HuH-7 (cell line): ENCODE results near the gene AP4E1.
"Not testable (repeated sequence)": the region's sequence is repeated elsewhere in the genome, so short reads cannot be mapped to it uniquely, and the experiment has no call there.

Experiments used
- DNase-seq: peaks from one replicate; pipeline ENCODE4 v3.0.0; 2011; ENCODE audit warnings: low spot score

AP4E1 gene

GRCh38 chr15:50908209-50909009 lies at the start of gene AP4E1:
TSS of gene AP4E1 (plus strand) at chr15:50908683. CDS start at chr15:50908779, 96 bp downstream.
- DNase-seq = peak; percentile 60

- DNase-seq = no peak
These were observed 47.7 kb upstream of the AP4E1 start for GRCh38 chr15:50860824-50861223.

- DNase-seq = no peak
These were observed 45.9 kb upstream of the AP4E1 start for GRCh38 chr15:50862553-50862952.

DNA sequence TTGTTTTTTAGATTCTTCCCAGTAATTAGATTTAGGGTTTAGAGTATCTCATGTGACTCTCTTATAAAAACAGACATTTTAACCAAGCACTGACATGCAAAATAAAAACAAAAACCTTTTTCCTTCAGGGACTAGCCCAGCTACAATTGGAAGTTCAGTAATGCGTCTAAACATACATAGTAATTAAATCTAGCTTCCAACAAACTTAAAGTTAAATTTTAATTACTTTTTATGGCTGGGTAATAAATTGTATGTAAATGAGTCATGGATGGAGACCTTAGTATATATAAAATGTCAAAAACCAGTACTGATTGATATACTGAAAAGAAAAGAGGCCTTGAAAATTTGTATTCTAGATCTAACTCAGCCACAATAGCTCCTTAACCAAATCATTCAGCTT lies 43.6 kb upstream of the AP4E1 start:
- DNase-seq = no peak

DNA sequence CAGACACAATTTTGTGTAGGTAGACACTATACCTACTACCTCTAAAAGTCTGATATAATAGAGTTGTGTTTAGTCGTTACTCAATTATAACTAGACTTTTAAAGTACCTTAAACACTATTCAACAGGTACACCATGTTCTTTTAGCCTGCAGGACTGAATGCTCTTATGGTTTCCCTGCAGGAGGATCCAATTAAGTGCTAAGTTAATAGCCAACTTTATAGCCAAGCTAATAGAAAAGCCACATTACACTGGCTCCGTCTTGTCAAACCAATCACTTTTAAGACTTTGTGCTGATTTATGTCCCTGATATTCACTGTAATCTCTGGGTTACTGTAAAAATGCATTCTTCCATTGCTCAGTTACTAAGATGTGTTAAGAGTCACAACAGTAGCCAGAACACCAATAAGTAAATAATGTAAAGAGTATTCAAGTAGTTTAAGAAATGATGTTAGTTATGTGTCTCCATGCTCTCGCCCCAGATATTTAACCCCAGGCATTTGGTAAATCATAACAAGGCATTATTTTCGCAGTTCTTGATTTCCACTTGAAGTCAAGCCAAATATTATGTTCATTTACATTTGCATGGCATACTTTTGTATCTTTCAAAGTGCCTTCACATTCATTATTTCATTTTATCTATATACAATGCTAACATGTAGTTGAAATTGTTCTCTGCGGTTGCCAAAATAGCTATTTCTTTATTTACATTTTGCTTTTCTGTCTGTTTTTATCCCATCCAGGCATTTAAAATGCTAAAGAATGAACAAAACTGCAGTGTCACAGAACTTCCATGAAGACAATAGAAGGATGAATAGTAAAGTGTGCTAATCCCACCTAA lies 42.7 kb upstream of the AP4E1 start:
- DNase-seq = no peak

GRCh38 chr15:50871832-50872231 lies 36.7 kb upstream of the AP4E1 start:
- no peak for DNase-seq

DNA sequence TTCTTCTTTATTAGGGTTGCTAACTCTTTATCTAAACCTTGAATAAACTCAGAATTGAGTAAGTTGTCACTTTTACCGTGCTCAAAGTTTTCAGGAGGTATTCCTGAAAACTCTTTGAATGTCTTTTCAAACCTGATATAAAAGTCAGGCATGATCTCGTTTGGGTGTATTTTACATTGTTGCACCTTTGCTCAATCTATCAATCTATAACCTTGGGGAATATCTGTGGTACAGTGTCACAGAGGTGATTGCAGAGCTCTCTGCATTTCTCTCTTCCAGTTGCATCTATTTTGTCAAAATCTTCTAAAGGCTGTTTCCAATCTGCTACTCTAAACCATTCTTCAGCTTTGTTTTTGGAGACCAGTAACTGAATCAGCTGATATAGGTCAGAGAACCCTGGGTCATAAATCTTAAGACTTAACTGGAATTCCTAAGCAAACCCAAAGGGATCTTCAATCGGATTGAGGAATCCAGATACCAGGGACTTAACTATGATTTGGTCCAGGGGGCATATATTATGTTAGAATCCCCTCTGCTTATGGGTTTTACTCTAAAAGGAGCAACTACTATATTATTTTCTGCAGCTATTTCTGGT lies 35.6 kb upstream of the AP4E1 start:
- DNase-seq = no peak

- DNase-seq = no peak
These were observed 34.5 kb upstream of the AP4E1 start for GRCh38 chr15:50873935-50874361.

DNA sequence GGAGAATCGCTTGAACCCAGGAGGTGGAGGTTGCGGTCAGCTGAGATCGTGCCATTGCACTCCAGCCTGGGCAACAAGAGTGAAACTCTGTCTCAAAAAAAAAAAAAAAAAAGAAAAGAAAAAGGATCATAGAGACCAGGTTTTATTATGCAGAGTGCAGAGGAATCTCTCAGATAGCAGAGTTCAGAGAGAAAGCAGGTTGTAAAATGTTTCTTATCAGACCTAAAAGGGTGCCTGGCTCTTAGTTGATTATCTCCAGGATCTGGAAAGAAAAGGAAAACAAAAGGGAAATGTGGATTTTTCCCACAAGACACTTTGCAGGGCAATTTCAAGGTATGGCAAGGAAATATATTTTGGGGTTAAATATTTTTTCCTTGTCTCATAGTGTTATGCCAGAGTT lies 33.2 kb upstream of the AP4E1 start:
- not testable (repeated sequence) for DNase-seq

DNA sequence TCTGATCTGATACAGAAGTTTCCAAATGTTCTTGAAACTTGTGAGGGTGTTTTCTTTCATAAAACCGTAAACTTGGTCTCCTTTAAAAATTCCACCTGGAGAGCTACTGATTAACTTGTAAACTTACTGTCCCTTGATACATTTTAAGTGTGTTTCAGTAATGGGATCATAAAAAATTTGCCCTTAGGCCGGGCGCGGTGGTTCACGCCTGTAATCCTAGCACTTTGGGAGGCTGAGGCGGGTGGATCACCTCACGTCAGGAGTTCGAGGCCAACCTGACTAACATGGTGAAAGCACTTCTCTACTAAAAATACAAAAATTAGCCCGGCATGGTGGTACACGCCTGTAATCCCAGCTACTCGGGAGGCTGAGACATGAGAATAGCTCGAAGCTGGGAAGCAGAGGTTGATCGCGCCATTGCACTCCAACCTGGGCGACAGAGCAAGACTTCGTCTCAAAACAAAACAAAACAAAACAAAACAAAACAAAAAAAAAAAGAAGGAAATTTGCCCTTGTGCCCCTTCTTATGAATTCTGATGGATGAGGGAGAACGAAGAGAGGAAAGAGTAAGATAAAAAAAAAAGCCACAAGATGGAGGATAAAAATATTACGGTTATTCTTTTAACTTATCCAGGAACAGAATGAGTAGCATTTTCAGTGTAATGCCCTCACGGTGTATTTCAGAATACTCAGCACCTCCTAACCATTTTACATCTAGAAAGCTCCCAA lies 32.1 kb upstream of the AP4E1 start:
- no peak for DNase-seq

- peak; percentile 61 for DNase-seq
These were observed 31.5 kb upstream of the AP4E1 start for GRCh38 chr15:50876989-50877360.

GRCh38 chr15:50879016-50879617 lies 29.4 kb upstream of the AP4E1 start:
- DNase-seq = no peak

DNA sequence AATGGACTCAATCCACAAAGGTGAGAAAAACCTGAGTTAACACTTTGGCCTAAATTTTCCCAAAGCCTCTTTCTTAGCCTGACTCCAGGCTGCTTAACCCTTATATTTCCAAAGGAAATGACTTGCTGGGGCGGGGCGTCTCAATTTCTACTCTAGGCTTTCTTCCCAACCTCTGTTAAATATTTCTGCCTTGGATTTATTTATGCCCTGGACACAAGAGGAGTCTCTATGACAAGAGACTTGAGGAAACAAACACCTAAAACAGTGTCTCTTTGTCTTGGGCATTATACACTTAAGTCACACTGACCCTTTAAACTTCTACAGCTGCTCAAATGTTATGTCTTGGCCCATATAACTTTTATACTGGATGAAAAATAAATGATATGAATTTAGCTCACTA lies 28.3 kb upstream of the AP4E1 start:
- DNase-seq = no peak

DNA sequence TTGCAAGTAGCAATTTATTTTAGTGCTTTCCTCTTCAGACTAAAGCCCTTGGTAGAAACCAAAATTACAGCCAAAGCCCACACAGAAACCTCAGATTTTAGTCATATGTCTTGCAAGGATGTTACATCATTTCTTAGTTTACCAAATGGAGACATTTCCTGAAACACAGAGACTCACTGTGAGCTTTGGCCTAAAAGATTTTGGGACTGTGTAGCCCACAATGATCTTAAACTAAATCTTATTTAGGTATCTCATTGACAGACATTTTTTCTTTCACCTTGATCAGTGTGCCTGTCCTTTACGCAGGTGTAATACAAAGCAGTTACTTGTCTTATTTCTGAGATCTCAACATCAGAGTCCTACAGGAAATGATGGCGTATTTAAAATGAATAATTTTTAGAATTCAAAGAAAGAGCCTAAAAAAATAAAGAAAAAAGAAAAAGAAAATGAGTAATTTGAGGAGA lies 27.8 kb upstream of the AP4E1 start:
- no peak for DNase-seq

- DNase-seq = no peak
These were observed 27.1 kb upstream of the AP4E1 start for GRCh38 chr15:50881121-50882048.

DNA sequence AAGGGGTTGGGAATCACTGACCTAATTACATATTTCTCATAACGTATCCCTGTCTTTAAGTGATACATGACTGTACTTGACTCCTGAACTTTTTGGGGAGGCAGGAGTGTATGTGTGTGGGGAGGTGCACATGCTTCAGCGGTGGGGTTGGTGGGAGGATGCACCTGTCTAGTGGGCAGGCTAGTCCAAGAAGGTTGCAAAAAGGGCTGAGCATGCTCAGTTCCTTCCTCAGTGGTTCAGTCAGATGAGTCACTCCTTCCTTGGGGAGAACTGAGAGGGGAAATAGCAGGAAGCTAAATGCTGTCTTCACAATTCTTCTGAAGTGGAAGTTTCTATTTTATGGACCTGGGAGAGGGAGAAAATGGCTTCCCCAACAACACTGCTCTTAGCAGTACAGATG lies 24.6 kb upstream of the AP4E1 start:
- DNase-seq = no peak

DNA sequence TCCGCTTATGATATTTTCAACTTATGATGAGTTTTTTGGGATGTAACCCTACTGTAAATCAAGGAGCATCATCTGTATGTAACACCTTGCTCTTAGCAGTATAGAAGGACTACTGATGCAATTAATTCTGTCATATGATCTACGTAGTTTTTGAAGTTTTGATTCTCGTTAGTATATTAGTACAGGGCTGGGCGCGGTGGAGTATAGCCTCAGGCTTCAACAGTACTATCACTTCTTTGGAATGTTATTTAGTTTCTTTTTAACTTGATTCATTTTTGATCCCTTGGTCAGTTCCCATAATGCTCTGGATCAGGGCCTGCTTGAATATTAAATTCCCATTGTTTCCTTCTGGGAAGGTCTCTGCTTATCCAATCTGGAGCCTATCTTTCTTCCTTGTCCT lies 23.9 kb upstream of the AP4E1 start:
- DNase-seq = no peak

DNA sequence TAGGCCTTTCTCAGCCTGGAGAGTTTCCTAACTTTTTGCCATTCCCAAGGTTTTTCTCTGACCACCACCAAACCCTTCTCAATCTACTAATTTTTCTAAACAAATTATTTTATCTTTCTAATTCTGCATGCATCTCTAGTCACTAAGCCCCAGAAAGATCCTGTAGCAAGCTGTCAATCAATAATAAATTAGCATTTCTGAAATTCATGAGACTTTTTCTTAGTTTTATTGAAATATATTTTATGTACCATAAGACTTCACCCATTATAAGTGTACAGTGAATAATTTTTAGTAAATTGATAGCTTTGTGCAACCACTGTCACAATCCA lies 22.4 kb upstream of the AP4E1 start:
- DNase-seq = no peak

DNA sequence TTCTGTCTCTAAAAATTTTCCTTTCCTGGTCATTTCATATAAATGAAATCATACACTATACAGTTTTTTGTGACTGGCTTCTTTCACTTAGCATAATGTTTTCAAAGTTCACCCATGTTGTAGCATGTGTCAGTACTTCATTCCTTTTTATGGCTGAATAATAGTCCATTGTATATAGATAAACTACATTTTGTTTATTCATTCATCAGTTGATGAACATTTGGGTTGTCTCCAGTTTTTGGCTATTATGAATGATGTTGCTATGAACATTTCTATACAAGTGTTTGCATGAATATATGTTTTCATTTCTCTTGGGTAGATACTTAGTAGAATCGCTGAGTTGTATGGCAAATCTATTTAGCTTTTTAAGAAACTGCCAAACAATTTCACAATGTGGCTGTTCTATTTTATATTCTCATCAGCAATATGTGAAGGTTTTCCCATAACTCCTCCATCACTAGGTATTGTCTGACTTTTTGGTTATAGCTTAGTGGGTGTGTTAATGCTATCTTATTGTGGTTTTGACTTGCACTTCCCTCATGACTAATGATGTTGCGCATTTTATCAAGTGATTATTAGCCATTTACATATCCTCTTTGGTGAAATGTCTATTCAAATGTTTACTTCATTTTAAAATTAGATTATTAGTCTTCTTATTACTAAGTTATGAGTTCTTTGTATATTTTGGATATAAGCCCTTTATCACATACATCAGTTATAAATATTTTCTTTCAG lies 21.7 kb upstream of the AP4E1 start:
- no peak for DNase-seq

- no peak for DNase-seq
These were observed 20.4 kb upstream of the AP4E1 start for GRCh38 chr15:50888054-50888453.
